GM18502 (cell line): Measurements from ENCODE around the gene NTRK2.
"Not testable (repeated sequence)": the region's sequence is repeated elsewhere in the genome, so short reads cannot be mapped to it uniquely, and the experiment has no call there.

Experiments used
- ATAC-seq: cut with Tn5 transposase; IDR thresholded peaks from one replicate; pipeline ENCODE4 v1.9.1; 2021; ENCODE audit warnings: mild to moderate bottlenecking; ENCODE audit not compliant: unreplicated experiment, poor library complexity

The NTRK2 gene

DNA sequence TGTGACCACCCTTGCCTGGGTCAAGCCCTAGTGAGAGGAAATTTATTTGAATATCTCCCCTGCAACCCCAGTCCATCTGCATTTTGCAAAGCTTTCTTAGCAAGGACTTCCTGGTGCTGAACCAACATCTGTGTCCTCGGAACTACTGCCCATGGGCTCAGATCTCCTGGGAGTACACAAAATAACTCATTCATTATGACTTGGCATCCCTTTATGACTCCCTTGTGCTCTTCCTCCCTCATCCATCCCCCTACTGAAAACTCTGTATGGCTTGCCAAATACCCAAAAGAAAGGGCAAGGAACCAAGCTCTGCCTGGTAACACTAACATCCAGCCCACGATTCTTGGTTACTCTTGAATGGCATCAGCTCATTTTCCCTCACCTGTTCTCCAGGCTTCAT is 368.5 kb downstream of the NTRK2 start:
- no peak for ATAC-seq

DNA sequence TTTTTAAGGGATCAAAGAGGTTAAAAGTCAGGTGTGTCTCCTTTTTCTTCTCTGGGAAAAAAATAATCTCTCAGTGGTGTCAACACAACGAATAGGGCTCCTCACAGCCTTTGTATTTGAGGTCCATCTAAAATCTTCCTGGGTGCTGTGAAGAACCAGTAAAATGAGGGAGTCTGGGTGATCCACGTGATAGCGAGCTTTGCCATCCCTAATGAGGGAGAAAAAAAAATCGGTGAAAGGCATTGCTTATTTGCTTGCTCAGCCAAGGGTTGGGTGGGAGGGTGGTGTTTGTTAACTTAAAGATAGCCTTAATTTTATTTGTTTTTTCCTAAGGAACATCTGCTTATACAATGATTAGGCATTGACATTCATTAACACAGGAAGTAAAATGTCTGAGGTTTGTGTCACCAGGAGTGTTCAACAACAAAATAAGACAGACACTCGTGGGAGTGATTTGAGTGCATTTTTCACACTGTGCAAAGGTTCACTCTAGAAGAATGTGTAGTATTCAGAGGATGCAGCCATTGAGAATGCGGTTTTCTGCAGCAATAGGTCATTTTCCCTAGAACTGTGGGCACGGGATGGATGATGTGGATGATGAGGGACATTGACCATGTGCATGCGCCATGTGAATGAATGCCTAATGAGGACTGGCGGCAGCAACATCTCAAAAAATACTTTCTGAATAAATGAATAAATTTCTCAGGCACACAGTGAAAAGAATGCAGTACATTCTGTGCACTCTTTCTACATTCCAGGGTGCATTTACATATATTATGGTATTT is 369.5 kb downstream of the NTRK2 start:
- no peak for ATAC-seq

DNA sequence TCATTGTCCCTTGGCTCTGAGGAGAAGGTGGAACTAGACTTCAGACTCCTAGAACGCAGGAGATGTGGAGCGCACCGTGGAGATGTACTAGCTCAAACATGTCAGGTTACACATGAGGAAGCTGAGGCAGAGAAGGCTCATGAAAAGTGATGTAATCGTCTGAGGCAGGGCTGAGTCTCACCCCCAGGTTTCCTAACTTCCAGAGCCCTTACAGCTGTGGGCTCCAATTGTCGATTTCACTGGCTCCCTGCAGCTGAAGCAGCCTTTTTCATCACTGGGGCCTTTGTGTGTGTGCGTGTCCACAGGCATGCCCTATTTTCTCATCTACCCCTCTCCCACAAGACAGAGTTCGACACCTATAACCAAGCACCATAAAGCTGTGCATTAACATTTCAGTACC is 370.6 kb downstream of the NTRK2 start:
- ATAC-seq, result no peak

DNA sequence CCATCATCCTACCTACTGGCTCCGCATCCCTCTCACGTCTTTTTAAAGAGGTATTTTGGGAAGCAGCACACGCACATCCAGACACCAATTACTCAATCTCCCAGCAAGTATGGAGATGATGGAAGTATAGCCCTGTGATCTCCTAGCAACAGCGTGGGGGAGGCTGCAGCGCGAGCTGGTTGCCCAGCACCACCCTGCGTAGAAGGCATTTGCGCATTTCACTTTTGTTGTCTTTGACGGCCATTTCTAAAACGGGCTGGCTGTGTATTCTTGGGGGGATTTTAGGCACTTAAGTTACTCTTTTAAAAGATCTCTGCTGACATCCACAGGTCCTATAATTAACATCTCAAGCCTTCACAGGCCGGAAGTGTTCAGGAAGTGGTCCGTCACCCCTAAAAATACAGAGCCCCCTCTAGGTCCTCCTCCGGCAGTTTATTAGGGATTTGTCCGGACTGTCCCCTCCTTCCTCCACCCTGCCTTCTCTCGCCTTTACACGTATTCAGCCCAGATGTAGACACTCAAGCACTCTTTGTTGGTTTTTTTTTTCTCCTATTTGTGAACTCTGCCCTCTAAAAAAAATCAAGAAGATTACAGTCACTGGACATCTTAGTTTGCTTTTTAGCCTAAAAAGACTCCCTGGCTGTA is 371.4 kb downstream of the NTRK2 start:
- ATAC-seq, result no peak

DNA sequence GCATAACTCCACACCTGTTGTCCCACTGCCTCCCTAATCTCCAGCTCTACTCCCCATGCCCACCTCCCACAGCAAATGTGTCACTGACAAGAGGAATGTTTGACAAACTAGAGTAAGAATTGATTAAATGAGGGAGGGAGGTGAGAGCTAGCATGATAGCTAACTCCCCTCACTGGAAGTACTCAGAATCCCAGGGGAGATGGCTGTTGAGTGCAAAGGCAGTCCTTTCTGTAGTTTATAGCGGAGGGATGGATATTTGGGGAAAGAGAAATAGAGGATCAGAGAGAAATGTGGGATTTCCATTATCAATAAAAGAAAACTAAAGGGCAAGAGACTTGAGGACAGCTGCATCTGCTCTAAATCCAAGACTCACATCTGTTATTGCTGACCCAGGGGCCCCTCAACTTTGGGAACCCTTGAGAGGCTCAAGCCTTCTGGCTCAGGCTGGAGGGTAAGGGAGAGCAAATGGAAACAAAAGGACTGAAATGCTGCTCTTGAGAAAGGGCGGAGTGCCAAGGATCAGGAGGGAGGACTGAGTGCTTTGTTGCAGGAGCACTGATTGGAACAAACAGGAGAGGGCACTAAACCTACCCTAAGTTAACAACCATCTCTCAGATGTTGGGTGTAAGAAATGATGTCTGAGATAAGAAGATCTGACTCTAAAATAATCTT is 372.1 kb downstream of the NTRK2 start:
- no peak for ATAC-seq

DNA sequence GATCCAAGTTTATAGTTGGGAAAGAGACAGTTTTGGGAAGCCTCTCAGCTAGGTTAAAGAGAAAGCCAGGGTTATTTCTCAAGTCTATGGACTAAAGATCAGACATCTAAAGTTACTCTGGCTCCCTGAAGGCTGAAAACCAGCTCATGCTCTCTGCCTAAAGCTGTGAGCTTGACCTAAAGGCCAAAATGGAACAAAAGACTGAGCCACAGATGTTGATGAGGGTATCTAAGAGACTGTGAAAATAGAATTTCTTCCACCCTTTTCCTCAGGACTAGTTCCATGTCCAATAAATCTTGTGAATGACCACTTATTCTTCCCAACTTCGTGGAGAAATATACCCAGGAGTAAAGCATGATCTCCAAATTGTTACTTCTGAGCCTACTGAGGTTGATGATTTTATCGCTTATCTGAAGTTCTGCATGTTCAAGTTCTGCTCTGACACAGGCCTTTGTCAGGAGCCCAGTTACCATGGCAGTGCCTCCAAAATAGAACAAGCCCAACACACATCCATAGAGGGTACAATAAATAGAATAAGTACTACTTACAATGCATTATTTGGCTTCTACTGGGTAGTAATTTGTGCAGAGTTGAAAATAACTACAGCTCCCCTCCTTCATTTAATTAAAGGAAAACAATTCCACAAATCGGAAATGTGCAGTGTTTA is 373.6 kb downstream of the NTRK2 start:
- ATAC-seq, result no peak

DNA sequence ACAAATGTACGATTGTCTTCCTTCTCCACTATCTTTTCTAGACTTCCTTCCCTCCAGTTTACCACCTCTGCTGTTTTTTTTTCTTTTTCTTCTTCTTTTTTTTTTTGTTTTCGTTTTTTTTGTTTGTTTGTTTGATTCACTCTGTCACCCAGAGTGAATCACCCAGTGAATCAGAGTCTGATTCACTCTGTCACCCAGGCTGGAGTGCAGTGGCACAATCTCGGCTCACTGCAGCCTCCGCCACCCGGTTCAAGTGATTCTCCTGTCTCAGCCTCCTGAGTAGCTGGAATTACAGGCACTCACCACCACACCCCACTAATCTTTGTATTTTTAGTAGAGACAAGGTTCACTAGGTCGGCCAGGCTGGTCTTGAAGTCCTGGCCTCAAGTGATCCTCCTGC is 375.7 kb downstream of the NTRK2 start:
- no peak for ATAC-seq

DNA sequence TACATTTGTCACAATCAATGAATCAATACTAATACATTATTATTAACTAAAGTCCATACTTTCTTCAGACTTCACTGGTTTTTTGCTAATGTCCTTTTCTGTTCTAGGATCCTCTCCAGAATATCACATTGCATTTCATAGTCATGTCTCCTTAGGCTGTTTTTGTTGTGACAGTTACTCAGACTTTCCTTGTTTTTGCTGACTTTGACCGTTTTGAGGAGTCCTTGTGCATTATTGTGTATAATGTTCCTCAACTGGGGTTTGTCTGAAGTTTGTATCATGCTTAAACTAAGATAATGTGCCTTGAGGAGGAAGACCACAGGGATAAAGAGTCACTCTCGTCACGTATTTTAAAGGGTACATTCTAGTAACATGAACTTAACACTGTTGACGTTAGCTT is 376.9 kb downstream of the NTRK2 start:
- no peak for ATAC-seq

DNA sequence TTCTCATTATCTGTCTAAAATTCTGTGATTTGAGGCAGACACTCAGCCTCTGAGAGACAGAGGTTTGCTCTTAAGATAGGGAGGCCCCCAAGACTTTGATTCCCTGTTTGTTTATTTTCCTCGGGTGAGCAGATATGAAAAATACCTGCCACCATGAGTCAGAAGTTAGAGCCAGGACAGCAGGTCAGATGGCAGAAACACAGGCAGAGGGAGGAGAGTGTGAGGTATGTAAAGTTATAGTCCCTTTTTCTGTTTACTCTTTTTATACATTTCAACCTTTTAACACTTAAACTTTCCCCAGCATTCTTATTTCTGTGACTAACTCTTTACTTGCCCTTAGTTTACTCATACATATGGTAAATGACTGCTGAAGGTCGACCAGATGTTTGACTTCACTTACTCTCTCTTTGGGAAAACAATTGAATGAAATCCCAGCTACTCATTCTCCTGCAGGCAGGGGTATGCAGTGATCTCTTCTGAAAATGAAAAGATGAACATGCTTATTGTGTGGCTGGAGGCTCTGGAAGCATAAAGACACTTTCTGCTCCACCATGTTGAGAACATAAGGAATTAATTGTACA is 383.8 kb downstream of the NTRK2 start:
- ATAC-seq, result no peak

DNA sequence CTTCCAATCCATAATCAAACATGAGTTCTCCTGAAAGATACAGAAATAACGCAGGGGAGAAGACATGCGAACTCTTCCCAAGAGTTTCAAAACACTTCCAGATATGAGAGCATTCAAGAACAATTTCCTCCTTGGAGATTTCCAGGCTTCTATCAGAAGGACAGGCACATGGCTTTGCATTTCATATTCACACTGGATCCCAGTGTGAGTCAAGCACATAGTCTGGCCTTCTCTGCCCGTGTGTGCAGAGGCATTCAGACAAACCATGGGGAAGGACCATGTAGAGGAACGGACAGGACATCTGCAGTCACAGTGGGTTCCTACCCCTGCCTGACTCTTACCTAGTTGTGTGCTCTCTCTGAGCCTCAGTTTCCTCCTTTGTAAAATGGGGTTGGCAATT is 384.5 kb downstream of the NTRK2 start:
- no peak for ATAC-seq

DNA sequence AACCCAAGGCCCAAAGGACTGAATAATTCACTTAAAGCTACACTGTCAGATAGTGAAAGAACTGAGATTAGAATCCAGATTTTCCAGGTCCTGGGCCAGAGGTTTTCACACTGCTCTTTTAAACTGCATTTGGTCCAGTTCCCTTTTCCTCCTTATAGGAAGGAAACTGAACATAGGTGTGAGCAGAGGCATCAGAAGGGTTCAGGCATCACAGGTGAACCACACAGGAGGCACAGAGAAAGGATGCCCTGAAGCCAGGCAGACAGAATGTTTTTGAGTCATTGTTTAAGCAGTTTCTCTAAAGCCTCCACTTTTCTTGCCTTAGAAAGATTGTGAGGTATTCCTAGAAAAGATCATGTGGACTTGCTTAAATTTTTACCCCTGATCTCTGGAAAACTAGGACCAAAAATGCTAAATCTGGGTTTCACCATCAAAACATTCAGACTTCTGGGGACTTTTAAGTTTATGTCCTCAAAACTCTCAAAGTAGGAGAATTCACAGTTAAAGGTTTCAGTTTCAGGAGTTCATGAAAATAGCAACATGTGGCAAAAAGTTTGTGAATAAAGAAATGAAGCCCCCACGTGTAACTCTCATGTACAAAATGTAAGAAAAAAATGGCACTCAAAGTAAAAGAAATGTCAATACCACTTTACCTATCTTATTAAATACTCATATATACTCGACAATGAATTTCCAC is 386.1 kb downstream of the NTRK2 start:
- ATAC-seq, result peak; percentile 77

DNA sequence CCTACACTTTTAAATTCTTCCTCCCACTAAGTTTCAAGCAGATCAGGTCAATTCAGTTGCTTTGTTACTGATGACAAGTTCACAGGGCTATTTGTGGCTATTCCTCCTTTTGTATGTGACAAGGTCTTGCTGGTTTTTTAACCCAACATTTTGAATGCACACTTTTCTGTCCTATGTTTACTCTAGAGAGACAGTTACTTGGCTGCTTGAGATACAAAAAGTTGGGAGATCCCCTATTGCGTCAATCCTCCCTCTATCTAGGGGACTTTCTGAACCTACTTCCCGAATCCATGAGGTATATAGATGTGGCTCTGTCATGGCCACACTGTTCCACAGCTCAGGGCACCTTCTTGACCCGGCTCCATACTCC is 386.7 kb downstream of the NTRK2 start:
- ATAC-seq, result peak; percentile 69

DNA sequence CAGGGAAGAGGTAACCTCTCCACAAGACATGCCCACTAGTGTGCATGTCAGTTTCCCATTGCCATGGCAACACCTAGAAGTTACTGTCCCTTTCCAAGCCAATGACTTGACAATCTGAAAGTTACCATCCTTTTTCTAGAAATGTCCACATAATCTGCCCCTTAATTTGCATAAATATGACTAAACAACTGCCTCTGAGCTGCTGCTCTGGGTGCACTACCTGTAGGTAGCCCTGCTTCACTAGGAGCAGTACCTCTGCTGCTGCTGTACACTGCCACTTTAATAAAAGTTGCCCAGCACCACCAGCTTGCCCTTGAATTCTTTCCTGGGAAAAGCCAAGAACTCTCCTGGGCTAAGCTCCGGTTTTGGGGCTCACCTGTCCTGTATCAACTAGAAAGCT is 392.4 kb downstream of the NTRK2 start:
- ATAC-seq, result peak; percentile 50

DNA sequence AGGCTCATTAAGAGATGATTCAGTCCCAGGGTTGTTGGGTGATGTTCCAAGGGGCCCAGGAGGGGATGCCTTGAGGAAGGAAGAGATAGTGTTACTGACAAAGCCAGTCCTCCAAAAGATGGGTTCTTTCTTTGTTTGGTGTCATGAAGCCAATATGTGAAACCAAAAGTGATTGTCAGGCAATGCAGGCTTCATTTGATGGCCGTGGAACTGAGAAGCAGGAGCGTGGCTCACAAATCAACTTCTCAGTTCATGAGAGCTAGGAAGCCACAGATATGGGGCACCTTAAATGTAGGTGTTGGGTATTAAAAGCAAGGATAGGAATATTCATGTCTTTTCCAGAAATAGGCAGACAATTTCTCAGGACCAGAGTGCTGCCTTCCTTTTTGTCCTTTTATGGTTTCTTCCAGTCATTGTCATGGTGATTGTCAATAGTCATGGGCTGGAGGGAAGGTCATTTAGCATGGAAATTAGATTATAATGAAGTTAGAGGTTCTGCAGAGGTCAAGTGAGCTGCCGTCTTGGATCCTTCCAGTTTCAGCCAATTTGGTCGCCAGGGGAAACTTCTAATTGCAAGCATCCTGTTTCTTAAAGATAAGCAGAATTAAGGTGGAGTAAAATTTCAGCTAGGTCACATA is 393.0 kb downstream of the NTRK2 start:
- ATAC-seq, result peak; percentile 21

DNA sequence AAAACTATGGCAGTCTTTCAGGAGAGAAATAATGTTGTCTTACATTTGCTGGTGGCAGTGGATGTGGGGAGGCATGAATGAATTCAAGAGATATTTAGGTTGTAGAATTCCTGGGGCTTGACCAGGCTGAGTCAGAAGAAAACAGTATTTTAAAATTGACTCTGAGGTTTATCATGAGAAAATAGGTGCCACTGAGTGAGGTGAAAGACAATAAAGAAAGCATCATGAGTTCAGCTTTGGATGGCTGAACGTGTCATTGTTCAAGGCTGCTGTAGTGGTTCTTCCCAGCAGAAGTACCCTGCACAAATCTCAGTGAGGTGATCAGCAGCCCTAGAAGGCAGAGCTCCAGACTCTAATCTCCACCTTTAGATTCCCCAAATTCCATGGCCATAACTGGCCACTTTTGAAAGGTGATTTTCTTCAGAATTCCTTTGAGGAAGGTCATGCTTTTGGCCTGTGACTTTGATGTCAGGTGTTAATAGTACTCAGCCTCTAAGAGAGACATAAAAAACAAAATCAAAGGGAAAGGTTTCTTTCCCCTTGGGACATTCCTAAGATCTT is 395.4 kb downstream of the NTRK2 start:
- no peak for ATAC-seq

DNA sequence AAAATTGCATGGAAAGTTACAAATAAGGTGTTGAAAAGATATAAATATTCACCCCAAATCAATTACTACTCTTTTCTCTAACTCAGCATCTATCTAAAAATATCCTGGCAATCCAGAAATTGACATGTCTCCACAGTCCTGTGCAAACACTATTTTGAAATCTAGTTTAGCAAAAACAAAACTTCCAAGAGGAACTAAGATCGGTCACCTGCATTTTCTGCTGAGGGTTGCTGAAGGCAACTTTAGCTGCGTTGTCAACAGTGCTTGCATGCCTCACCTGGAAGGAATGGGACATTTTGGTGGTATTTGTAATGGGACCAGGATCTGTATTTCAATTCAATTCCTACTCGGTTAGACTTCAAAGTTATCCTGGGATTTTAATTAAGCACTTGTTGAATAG is 398.3 kb downstream of the NTRK2 start:
- peak; percentile 88 for ATAC-seq

DNA sequence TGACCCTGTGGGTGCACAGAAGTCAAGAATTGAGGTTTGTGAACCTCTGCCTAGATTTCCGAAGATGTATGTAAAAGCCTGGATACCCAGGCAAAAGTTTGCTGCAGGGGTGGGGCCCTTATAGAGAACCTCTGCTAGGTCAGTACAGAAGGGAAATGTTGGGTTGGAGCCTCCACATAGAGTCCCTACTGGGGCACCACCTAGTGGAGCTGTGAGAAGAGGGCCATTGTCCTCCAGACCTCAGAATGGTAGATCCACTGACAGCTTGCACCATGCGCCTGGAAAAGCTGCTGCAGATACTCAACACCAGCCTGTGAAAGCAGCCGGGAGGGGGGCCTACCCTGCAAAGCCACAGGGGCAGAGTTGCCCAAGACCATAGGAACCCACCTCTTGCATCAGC is 399.9 kb downstream of the NTRK2 start:
- not testable (repeated sequence) for ATAC-seq
